A549 treated with CpdA at 1 μM for 4 hours (cell line): Measurements from ENCODE around the gene UBE2D3. TPM values are rescaled to one million over a fixed set of nuclear protein-coding genes. Genes with fewer than 3 reads are reported as not detected.

Experiments used
- total RNA-seq: library from RNA; stranded (reverse); fragments of 200-300 nt; extraction: Qiagen RNA extraction; gene quantifications from 5 replicates; pipeline ENCODE4 v1.2.3, GENCODE V29; 2022; ENCODE audit warnings: low read depth

Gene UBE2D3
- total RNA-seq = 214 to 230 TPM (median 228 TPM) in 5 replicates

GRCh38 chr4:102826890-102827673 lies at the start of gene UBE2D3:
Gene UBE2D3 (minus strand): TSS chr4:102827551. CDS start chr4:102826508, 1,043 bp downstream.

GRCh38 chr4:102868781-102869568 lies 41.6 kb upstream of the UBE2D3 start, which contains the start of gene CISD2:
Gene CISD2 (plus strand): TSS chr4:102868992. CDS start chr4:102869085, 93 bp downstream.

GRCh38 chr4:102760645-102761295 lies 66.6 kb downstream of the UBE2D3 start, which contains the start of gene MANBA:
Gene MANBA (minus strand): TSS chr4:102760968. CDS start chr4:102760894, 74 bp downstream.

Other genes starting within 250 kb of the UBE2D3 start
- 11.2 to 13.5 TPM (median 12.1 TPM) in 5 replicates for gene MANBA, start 66.6 kb downstream of the UBE2D3 start, total RNA-seq
- 35.9 to 48.3 TPM (median 41.2 TPM) in 5 replicates for gene CISD2, start 41.4 kb upstream of the UBE2D3 start, total RNA-seq
- gene SLC9B1, start 192.2 kb upstream of the UBE2D3 start, total RNA-seq = 0.07 to 0.15 TPM in 2 of 5 replicates, not detected in the others
- gene SLC9B2, start 249.2 kb upstream of the UBE2D3 start, total RNA-seq = 6.7 to 9.9 TPM (median 7.9 TPM) in 5 replicates